GM12801 (cell line): ENCODE data around the gene PCGF2.

Source experiments
- TF ChIP-seq, protein P1 (sequence below): IDR thresholded peaks from one replicate; pipeline ENCODE4 v1.5.1; 2011; ENCODE audit warnings: control low read depth; ENCODE audit not compliant: insufficient read length; ENCODE audit errors: extremely low read depth

PCGF2 gene

DNA sequence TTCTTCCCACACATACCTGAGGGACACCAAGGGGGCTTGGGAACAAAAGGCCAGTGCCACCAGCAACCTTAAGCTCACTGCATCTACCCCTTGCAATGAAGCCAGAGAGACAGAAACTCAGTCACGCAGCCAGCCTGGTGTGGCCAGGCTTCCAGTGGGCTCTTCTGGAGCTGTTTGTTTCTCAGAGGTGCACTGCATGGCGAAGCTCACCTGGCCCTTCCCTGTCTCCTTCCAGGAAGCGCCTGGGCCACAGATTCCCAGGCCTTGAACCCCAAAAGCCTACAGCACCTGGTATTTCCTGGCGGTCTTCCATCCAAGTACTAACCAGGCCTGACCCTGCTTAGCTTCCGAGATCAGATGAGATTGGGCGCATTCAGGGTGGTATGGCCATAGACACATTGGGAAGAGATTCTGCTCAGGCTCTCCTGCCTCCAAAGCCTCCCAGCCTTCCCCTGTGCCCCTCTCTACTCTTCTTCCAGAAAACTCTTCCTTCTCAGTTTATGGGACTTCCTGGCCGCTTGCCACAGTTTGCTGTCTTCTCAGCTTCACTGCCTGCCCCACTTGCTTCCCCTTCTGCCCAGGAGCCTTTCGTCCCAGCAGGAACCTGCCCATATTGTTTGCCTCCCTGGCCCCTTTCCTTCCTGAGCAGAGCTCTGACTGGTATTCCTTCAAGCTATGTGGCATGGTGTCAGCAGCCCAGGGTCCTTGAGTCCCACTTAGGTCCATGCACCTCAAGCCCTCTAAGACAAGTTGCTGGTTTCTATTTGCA is 16.4 kb downstream of the PCGF2 start:
- TF ChIP-seq, protein P1, sequence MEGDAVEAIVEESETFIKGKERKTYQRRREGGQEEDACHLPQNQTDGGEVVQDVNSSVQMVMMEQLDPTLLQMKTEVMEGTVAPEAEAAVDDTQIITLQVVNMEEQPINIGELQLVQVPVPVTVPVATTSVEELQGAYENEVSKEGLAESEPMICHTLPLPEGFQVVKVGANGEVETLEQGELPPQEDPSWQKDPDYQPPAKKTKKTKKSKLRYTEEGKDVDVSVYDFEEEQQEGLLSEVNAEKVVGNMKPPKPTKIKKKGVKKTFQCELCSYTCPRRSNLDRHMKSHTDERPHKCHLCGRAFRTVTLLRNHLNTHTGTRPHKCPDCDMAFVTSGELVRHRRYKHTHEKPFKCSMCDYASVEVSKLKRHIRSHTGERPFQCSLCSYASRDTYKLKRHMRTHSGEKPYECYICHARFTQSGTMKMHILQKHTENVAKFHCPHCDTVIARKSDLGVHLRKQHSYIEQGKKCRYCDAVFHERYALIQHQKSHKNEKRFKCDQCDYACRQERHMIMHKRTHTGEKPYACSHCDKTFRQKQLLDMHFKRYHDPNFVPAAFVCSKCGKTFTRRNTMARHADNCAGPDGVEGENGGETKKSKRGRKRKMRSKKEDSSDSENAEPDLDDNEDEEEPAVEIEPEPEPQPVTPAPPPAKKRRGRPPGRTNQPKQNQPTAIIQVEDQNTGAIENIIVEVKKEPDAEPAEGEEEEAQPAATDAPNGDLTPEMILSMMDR, result no peak

DNA sequence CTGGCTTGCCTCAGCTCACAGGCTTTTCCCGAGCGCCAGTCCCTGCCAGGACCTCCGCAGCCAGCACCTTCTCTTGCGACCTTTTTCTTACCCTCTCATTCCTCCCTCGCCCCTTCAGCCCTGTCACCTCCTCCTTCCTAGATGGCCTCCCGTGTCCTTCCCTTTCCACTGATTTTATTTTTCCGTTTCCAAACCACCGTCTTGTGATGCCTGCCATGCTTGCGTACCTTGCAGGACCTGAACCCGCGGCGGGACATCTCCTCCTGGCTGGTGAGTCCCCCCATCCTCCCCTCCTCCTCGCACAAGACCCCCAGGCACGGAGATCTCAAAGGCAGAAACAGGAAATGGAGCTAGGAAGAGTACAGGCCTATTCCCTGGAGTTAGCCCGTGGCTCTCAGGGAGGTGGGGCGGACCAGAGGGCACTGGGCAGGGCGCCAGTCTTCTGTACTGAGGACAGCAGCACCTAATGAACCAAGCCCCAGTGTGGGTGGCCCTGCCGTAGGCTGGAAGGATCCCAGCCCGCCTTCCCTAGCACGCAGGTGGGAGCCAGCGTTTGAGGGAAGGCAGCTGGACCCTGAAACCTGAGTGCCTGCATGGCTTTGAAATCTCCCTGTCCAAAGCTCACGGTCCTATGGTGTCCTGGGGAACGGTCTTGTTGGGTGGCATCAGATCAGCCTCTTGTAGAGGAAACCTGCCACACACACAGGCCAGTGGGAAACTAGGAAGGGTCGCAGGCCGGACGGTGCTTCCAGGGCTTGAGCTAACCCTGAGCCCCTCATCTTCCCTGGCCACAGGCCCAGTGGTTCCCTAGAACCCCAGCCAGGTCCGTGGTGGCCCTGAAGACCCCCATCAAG is 17.4 kb downstream of the PCGF2 start:
- TF ChIP-seq, protein P1, result no peak

DNA sequence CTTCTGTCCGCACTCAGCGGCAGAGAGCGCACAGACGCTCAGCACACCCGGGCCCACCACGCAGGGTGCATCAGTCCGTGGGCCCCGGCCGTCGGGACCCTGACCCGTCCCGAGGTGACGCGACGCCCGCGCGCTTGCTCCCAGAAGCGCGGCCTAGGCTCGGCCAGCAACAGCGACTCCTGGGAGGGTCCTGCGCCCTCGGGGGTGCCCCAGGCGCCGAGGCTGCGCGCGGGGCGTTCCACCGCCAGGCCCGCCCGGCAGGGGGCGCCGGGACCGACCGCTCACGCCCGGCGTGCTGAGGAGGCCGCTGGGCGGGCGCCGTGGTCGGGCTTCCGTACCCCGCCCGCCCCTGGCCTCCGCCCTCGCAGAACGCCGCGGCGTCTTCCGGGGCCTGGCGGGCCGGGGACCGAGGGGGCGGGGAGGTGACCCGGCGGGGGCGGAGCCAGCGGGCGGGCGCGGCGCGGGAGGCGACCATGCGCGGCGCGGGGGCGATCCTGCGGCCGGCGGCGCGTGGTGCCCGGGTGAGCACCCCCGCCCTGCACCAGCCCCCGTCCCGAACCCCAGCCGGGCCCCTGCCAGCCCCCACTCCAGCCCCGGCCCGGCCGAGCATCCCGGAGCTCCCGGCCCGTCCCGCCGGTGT is 18.1 kb downstream of the PCGF2 start, which contains the start of gene CISD3:
CISD3 (plus strand) TSS at position 456 of the 640 bp plus-strand sequence; CDS start at position 474, 18 bp downstream.
- TF ChIP-seq, protein P1, result no peak

DNA sequence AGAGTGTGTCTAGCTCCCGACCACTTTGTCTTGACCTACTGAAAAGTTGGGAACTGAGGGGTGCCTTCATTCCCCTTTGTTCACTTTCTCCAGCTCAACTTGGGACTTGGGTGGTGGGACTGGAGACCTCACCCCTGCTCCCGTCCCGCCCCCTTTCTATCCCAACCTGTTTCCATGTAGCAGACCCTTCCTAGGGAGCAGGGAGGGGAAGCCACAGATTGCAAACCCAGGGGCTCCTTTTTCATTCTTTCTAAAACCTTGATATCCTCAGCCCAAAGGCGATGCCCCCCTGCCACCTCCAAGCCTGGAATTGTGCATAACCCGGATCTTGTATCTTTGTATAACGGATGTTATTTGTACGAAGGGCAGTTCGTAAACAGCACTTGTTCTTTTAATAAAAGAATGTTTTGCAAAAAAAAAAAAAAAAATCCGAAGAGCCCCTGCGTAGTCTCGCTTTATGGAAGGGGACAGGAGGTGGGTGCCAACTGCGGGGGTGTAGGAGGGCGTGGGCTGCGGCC is 18.7 kb downstream of the PCGF2 start:
- TF ChIP-seq, protein P1, result no peak

DNA sequence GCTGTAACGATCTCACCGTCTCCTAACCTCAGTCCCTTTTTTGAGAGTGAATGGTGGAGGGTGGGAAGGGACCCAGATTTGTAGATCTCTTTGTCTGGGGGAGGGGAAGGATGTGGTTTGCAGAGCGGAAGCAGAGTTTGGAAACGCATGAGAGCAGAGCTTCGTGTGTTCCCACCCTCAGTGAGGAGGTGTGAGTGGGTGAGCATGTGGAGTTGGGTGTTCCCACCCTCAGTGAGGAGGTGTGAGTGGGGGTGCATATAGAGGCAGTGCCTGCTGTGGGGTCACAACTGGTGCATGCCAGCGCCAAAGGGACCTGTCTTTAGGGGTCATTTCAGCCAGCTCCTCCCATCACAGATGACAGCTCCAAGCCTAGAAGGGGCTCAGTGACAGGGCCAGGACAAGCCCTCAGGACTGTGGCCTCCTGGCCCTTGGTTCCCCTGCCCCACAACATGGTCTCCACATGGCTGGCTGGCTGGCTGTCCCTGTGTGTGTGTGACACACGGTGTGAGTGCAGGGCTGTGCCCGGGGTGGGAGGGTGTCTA is 19.8 kb downstream of the PCGF2 start:
- TF ChIP-seq, protein P1, result no peak

DNA sequence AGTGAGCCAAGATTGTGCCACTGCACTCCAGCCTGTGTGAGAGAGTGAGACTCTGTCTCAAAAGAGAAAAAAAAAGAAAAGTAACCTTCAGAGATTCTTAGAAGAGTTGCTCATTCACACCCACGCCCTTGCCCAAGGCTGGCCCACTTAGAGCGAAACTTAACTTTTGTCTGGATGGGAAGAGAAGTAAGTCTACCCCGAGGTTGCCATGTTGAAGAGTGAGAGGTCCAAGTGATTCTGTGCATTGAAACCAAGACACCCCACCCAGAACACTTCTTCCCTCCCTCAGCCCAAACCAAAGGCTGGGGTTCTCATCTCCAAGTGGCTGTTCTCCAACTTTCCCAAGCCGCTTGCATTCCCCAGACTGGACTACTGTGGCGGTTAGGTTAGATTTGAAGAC is 20.4 kb downstream of the PCGF2 start:
- TF ChIP-seq, protein P1, result no peak
